HG03159 (cell line): Measurements from ENCODE around the gene TPD52L1.
A peak's percentile ranks its signal among the peaks of the same experiment; 100 is the strongest.

Experiments used
- ATAC-seq: cut with Tn5 transposase; IDR thresholded peaks from one replicate; pipeline ENCODE4 v1.9.1; 2021; ENCODE audit warnings: mild to moderate bottlenecking, moderate library complexity; ENCODE audit not compliant: unreplicated experiment

The TPD52L1 gene

GRCh38 chr6:125233202-125233601 is 79.6 kb downstream of the TPD52L1 start:
- no peak for ATAC-seq

GRCh38 chr6:125236536-125237327 is 83.2 kb downstream of the TPD52L1 start:
- ATAC-seq, result no peak

- no peak for ATAC-seq
Observed at GRCh38 chr6:125237764-125238163, 84.2 kb downstream of the TPD52L1 start.

- no peak for ATAC-seq
Observed at GRCh38 chr6:125245109-125245508, 91.5 kb downstream of the TPD52L1 start.

- no peak for ATAC-seq
Observed at GRCh38 chr6:125245523-125246264, 92.1 kb downstream of the TPD52L1 start.

- no peak for ATAC-seq
Observed at GRCh38 chr6:125246566-125246965, 93.0 kb downstream of the TPD52L1 start.

GRCh38 chr6:125248136-125248535 is 94.6 kb downstream of the TPD52L1 start:
- ATAC-seq, result no peak

GRCh38 chr6:125250511-125250910 is 96.9 kb downstream of the TPD52L1 start:
- no peak for ATAC-seq

GRCh38 chr6:125251516-125252220 is 98.1 kb downstream of the TPD52L1 start:
- ATAC-seq, result no peak

- no peak for ATAC-seq
Observed at GRCh38 chr6:125252891-125253290, 99.3 kb downstream of the TPD52L1 start.

GRCh38 chr6:125253881-125254280 is 100.3 kb downstream of the TPD52L1 start:
- ATAC-seq, result no peak

- ATAC-seq, result no peak
Observed at GRCh38 chr6:125254321-125254720, 100.7 kb downstream of the TPD52L1 start.

GRCh38 chr6:125255201-125255600 is 101.6 kb downstream of the TPD52L1 start:
- no peak for ATAC-seq

GRCh38 chr6:125257351-125257750 is 103.8 kb downstream of the TPD52L1 start:
- ATAC-seq, result no peak

GRCh38 chr6:125258651-125259353 is 105.2 kb downstream of the TPD52L1 start:
- peak; percentile 63 for ATAC-seq

- no peak for ATAC-seq
Observed at GRCh38 chr6:125259354-125259736, 105.8 kb downstream of the TPD52L1 start.

- no peak for ATAC-seq
Observed at GRCh38 chr6:125262016-125263013, 108.7 kb downstream of the TPD52L1 start.

- no peak for ATAC-seq
Observed at GRCh38 chr6:125264476-125264875, 110.9 kb downstream of the TPD52L1 start.

- ATAC-seq, result no peak
Observed at GRCh38 chr6:125267806-125268523, 114.4 kb downstream of the TPD52L1 start.
